HCT116 (cell line): ENCODE results near the gene DCAF15. TPM values are rescaled to one million over a fixed set of nuclear protein-coding genes. Genes with fewer than 3 reads are reported as not detected.

Experiments used
- ATAC-seq: fragments of 200-7000 bp; cut with Tn5 transposase; 2 replicates; pipeline ENCODE4 v1.9.1; 2020; ENCODE audit warnings: mild to moderate bottlenecking, moderate library complexity
- BruUV-seq: library from RNA; stranded (reverse); fragments of 400-500 nt; replicated peaks from 2 replicates; lab custom pipeline; 2021; lab: Mats Ljungman, UMichigan
- CTCF ChIA-PET: fragments of 300-600 bp; sonication (Branson Sonifier 250); formaldehyde crosslinking; loops from one replicate; lab custom pipeline; 2021; ENCODE audit warnings: antibody characterized with exemption; lab: Charles Lee
- POLR2A ChIA-PET: fragments of 300-600, 350-600 bp; sonication (Branson Sonifier 250); formaldehyde crosslinking; loops from one replicate; lab custom pipeline; 2021; ENCODE audit warnings: antibody characterized with exemption; lab: Charles Lee
- RAD21 ChIA-PET, 2 experiments: fragments of 300-600 bp; sonication (Branson Sonifier 250); formaldehyde crosslinking; loops; one replicate each; lab custom pipeline; 2023; ENCODE audit warnings: low total read pairs in 2 of 2; ENCODE audit not compliant: uncharacterized antibody in 2 of 2, unreplicated experiment in 2 of 2, low non-redundant PET in 1 of 2; lab: Charles Lee
- DNase-seq: peaks from one replicate; pipeline ENCODE4 v3.0.0-alpha.2; 2010; ENCODE audit warnings: low read depth, low spot score
- H2AFZ ChIP-seq: fragments of 200-600 bp; shearing (Covaris generic), sonication (generic); 2 replicates; pipeline ENCODE4 v1.6.1; 2017; ENCODE audit warnings: low read depth, mixed run types, mixed read lengths, antibody characterized with exemption, low read length; ENCODE audit not compliant: poor library complexity, severe bottlenecking
- H3K27ac ChIP-seq: 2 replicates; pipeline ENCODE4 v1.5.1; 2012; ENCODE audit warnings: low read depth, low read length
- H3K27me3 ChIP-seq: fragments of 200-600 bp; sonication (generic); 2 replicates; pipeline ENCODE4 v1.6.1; 2016; ENCODE audit warnings: mixed run types, low read length, mixed read lengths; ENCODE audit not compliant: insufficient read depth
- H3K36me3 ChIP-seq, 2 experiments: fragments of 200-500 bp in 1 of 2; fragments of 200-600 bp in 1 of 2; sonication (Bioruptor generic) in 1 of 2; sonication (generic) in 1 of 2; 2 replicates each; pipeline versions ENCODE4 v1.5.1 to v1.6.1; 2014 to 2016; ENCODE audit warnings: low read length in 2 of 2, inconsistent platforms in 1 of 2, mixed read lengths in 1 of 2, mixed run types in 1 of 2; ENCODE audit not compliant: insufficient read depth in 2 of 2, control insufficient read depth in 1 of 2
- H3K4me1 ChIP-seq, 2 experiments: fragments of 200-600 bp in 1 of 2; sonication (generic) in 1 of 2; 2 replicates each; pipeline versions ENCODE4 v1.5.1 to v1.6.1; 2012 to 2017; ENCODE audit warnings: low read length in 2 of 2, inconsistent platforms in 1 of 2, mild to moderate bottlenecking in 1 of 2, mixed read lengths in 1 of 2, mixed run types in 1 of 2, moderate library complexity in 1 of 2; ENCODE audit not compliant: insufficient read depth in 2 of 2, control insufficient read depth in 1 of 2
- H3K4me2 ChIP-seq: fragments of 200-600 bp; sonication (generic); 2 replicates; pipeline ENCODE4 v1.6.1; 2017; ENCODE audit warnings: mixed run types, low read length, mixed read lengths
- H3K4me3 ChIP-seq, 2 experiments: fragments of 200-600 bp in 1 of 2; sonication (generic) in 1 of 2; replicated peaks in 1 of 2; 2 replicates each; pipeline ENCODE4 v1.5.1; 2011 to 2016; ENCODE audit warnings: low read length in 2 of 2, control low read depth in 1 of 2, low read depth in 1 of 2, mild to moderate bottlenecking in 1 of 2, mixed read lengths in 1 of 2, mixed run types in 1 of 2
- H3K79me2 ChIP-seq: fragments of 200-600 bp; sonication (generic); 2 replicates; pipeline ENCODE4 v1.6.1; 2017; ENCODE audit warnings: mild to moderate bottlenecking, mixed run types, low read length, moderate library complexity, mixed read lengths; ENCODE audit not compliant: insufficient read depth
- H3K9ac ChIP-seq: fragments of 200-600 bp; sonication (generic); 2 replicates; pipeline ENCODE4 v1.6.1; 2016; ENCODE audit warnings: low read length, mixed read lengths
- H3K9me2 ChIP-seq: fragments of 200-600 bp; sonication (generic), shearing (Covaris generic); 2 replicates; pipeline ENCODE4 v1.6.1; 2017; ENCODE audit warnings: mixed run types, mild to moderate bottlenecking, moderate library complexity; ENCODE audit not compliant: insufficient read depth
- H3K9me3 ChIP-seq, 2 experiments: fragments of 200-500 bp in 1 of 2; fragments of 200-600 bp in 1 of 2; sonication (Bioruptor generic) in 1 of 2; sonication (generic) in 1 of 2; 2 replicates each; pipeline ENCODE4 v1.6.1; 2014 to 2017; ENCODE audit warnings: low read length in 2 of 2, mixed read lengths in 2 of 2, inconsistent platforms in 1 of 2, low read depth in 1 of 2, mild to moderate bottlenecking in 1 of 2, mixed run types in 1 of 2, moderate library complexity in 1 of 2; ENCODE audit not compliant: control insufficient read depth in 1 of 2, insufficient read depth in 1 of 2
- H4K20me1 ChIP-seq: fragments of 200-600 bp; sonication (generic), shearing (Covaris generic); 2 replicates; pipeline ENCODE4 v1.6.1; 2017; ENCODE audit warnings: mixed run types, mild to moderate bottlenecking, moderate library complexity; ENCODE audit not compliant: insufficient read depth
- CBX3 ChIP-seq: IDR thresholded peaks from 2 replicates; pipeline ENCODE4 v1.6.1; 2012; ENCODE audit warnings: low read depth
- EZH2 ChIP-seq: fragments of 200-600 bp; sonication (generic); IDR thresholded peaks from 2 replicates; pipeline ENCODE4 v1.6.1; 2017; ENCODE audit warnings: antibody characterized with exemption, mixed run types
- FOSL1 ChIP-seq: IDR thresholded peaks from 2 replicates; pipeline ENCODE4 v1.6.1; 2012; ENCODE audit warnings: low read depth
- SIN3A ChIP-seq: IDR thresholded peaks from 2 replicates; pipeline ENCODE4 v1.6.1; 2012; ENCODE audit warnings: low read depth
- SP1 ChIP-seq: IDR thresholded peaks from 2 replicates; pipeline ENCODE4 v1.6.1; 2012; ENCODE audit warnings: low read depth
- YY1 ChIP-seq: IDR thresholded peaks from 2 replicates; pipeline ENCODE4 v1.6.1; 2011; ENCODE audit warnings: low read length, low read depth, moderate library complexity, mild to moderate bottlenecking; ENCODE audit not compliant: insufficient replicate concordance; ENCODE audit errors: extremely low read depth
- ZNF274 ChIP-seq: fragments of 200-500 bp; sonication (Bioruptor generic); IDR thresholded peaks from 2 replicates; pipeline ENCODE4 v1.6.1; 2014; ENCODE audit warnings: mild to moderate bottlenecking, low read depth, low read length, inconsistent platforms
- intact Hi-C: fragments of 100-400 bp; cut with micrococcal nuclease; formaldehyde crosslinking; loops from 2 replicates; pipeline ENCODE4 v1.10.0; 2022
- total RNA-seq: library from RNA; stranded (reverse); gene quantifications from one replicate; pipeline ENCODE4 v1.2.1, GENCODE V29; 2021; ENCODE audit not compliant: unreplicated experiment
- TF ChIP-seq, protein P1 (sequence below): IDR thresholded peaks from 2 replicates; pipeline ENCODE4 v1.6.1; 2012; ENCODE audit warnings: low read depth
- TF ChIP-seq, protein P2 (sequence below): IDR thresholded peaks from 2 replicates; pipeline ENCODE4 v1.6.1; 2012
- TF ChIP-seq, protein P3 (sequence below): IDR thresholded peaks from 2 replicates; pipeline ENCODE4 v1.6.1; 2012
- TF ChIP-seq, protein P4 (sequence below): IDR thresholded peaks from 2 replicates; pipeline ENCODE4 v1.6.1; 2011; ENCODE audit warnings: mild to moderate bottlenecking, low read length, moderate library complexity; ENCODE audit not compliant: insufficient replicate concordance; ENCODE audit errors: extremely low read depth

The DCAF15 gene
- total RNA-seq, 1 experiment from 2014 or later = 46.2 TPM

DNA sequence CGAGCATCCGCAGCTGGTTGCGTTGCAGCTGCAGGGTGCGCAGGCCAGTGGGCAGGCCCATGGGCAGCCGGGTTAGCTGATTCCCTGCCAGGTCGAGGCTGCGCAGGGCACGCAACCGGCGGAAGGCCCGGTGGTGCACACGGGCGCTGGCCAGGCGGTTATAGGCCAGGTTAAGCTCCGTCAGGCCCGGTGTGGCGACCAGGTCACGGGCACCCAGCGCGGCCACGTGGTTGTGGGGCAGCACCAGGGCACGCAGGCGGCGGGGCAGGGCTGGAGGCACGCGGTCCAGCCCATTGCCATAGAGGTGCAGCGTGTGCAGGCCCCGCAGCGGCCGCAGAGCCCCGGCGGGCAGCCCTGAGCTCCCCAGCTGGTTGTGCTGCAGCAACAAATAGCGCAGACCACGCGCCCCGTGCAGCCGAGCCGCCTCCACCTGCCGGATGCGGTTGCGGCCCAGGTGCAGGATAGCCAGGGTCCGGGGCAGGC is 19.4 kb upstream of the DCAF15 start:
- H2AFZ ChIP-seq = no peak overlapping the region
- H3K9ac ChIP-seq = no peak overlapping the region
- H3K36me3 ChIP-seq = peaks cover 3 to 5% of the 10 kb centered on the region in 2 experiments; a peak in 1 of 4 replicates
- H3K4me3 ChIP-seq = no peak overlapping the region
- ChIA-PET POLR2A (no interaction called here), CTCF (interaction anchor here (0.6 kb wide), 1 partner anchor 743 kb away, joined by 5 read pairs; no protein-coding TSS in a partner anchor), RAD21 (no interaction called here)
- no peak for DNase-seq
- TF ChIP-seq, protein P1, sequence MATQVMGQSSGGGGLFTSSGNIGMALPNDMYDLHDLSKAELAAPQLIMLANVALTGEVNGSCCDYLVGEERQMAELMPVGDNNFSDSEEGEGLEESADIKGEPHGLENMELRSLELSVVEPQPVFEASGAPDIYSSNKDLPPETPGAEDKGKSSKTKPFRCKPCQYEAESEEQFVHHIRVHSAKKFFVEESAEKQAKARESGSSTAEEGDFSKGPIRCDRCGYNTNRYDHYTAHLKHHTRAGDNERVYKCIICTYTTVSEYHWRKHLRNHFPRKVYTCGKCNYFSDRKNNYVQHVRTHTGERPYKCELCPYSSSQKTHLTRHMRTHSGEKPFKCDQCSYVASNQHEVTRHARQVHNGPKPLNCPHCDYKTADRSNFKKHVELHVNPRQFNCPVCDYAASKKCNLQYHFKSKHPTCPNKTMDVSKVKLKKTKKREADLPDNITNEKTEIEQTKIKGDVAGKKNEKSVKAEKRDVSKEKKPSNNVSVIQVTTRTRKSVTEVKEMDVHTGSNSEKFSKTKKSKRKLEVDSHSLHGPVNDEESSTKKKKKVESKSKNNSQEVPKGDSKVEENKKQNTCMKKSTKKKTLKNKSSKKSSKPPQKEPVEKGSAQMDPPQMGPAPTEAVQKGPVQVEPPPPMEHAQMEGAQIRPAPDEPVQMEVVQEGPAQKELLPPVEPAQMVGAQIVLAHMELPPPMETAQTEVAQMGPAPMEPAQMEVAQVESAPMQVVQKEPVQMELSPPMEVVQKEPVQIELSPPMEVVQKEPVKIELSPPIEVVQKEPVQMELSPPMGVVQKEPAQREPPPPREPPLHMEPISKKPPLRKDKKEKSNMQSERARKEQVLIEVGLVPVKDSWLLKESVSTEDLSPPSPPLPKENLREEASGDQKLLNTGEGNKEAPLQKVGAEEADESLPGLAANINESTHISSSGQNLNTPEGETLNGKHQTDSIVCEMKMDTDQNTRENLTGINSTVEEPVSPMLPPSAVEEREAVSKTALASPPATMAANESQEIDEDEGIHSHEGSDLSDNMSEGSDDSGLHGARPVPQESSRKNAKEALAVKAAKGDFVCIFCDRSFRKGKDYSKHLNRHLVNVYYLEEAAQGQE = no peak
- TF ChIP-seq, protein P2, sequence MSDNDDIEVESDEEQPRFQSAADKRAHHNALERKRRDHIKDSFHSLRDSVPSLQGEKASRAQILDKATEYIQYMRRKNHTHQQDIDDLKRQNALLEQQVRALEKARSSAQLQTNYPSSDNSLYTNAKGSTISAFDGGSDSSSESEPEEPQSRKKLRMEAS = no peak
- no peak for TF ChIP-seq YY1
- no peak for TF ChIP-seq FOSL1
- no peak for TF ChIP-seq ZNF274
- TF ChIP-seq, protein P3, sequence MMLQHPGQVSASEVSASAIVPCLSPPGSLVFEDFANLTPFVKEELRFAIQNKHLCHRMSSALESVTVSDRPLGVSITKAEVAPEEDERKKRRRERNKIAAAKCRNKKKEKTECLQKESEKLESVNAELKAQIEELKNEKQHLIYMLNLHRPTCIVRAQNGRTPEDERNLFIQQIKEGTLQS = no peak
- TF ChIP-seq CBX3 = no peak
- TF ChIP-seq EZH2 = no peak
- TF ChIP-seq, protein P4, sequence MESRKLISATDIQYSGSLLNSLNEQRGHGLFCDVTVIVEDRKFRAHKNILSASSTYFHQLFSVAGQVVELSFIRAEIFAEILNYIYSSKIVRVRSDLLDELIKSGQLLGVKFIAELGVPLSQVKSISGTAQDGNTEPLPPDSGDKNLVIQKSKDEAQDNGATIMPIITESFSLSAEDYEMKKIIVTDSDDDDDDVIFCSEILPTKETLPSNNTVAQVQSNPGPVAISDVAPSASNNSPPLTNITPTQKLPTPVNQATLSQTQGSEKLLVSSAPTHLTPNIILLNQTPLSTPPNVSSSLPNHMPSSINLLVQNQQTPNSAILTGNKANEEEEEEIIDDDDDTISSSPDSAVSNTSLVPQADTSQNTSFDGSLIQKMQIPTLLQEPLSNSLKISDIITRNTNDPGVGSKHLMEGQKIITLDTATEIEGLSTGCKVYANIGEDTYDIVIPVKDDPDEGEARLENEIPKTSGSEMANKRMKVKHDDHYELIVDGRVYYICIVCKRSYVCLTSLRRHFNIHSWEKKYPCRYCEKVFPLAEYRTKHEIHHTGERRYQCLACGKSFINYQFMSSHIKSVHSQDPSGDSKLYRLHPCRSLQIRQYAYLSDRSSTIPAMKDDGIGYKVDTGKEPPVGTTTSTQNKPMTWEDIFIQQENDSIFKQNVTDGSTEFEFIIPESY = no peak
- no peak for TF ChIP-seq SIN3A
- TF ChIP-seq SP1 = no peak
- ATAC-seq = no peak
- no peaks in the 10 kb centered on the region for H3K9me2 ChIP-seq
- H3K4me2 ChIP-seq = no peak overlapping the region
- intact Hi-C loops = no loop called here
- no peaks in the 10 kb centered on the region for H3K9me3 ChIP-seq
- no peak overlapping the region for H3K27ac ChIP-seq
- no peaks in the 10 kb centered on the region for H3K79me2 ChIP-seq
- H3K4me1 ChIP-seq = no peaks in the 10 kb centered on the region
- no peaks in the 10 kb centered on the region for H3K27me3 ChIP-seq
- no peaks in the 10 kb centered on the region for H4K20me1 ChIP-seq
- no TSS peak for BruUV-seq
